HepG2 (cell line): ENCODE data around the gene KIZ. TPM values are rescaled to one million over a fixed set of nuclear protein-coding genes. Genes with fewer than 3 reads are reported as not detected.

Experiments used
- ADNP ChIP-seq: sonication (generic); formaldehyde crosslinking; IDR thresholded peaks from 2 replicates; pipeline ENCODE4 v1.4.0; 2020; ENCODE audit warnings: missing genetic modification reagents
- BCL6 ChIP-seq: IDR thresholded peaks from 2 replicates; pipeline ENCODE4 v1.6.1; 2016; ENCODE audit warnings: missing genetic modification reagents, missing compliant biosample characterization
- BRD4 ChIP-seq: sonication (generic); formaldehyde crosslinking; IDR thresholded peaks from 2 replicates; pipeline ENCODE4 v1.4.0; 2020; ENCODE audit warnings: missing genetic modification reagents
- CENPBD1 ChIP-seq: sonication (generic); formaldehyde crosslinking; IDR thresholded peaks from 2 replicates; pipeline ENCODE4 v1.8.0; 2022; ENCODE audit warnings: missing genetic modification reagents, low read depth, mild to moderate bottlenecking, borderline replicate concordance
- FOSL1 ChIP-seq: sonication (generic); formaldehyde crosslinking; IDR thresholded peaks from 2 replicates; pipeline ENCODE4 v1.9.0; 2021; ENCODE audit warnings: missing genetic modification reagents, borderline replicate concordance
- FOXC1 ChIP-seq: sonication (generic); formaldehyde crosslinking; IDR thresholded peaks from 2 replicates; pipeline ENCODE4 v1.8.0; 2022; ENCODE audit warnings: mild to moderate bottlenecking, missing genetic modification reagents, borderline replicate concordance
- HNRNPK ChIP-seq: fragments of 200-400 bp; formaldehyde crosslinking; IDR thresholded peaks from 2 replicates; pipeline ENCODE4 v1.6.1; 2018; ENCODE audit warnings: low read length, low read depth, moderate library complexity, mild to moderate bottlenecking; ENCODE audit not compliant: poor library complexity, severe bottlenecking
- JARID2 ChIP-seq: sonication (generic); formaldehyde crosslinking; IDR thresholded peaks from 2 replicates; pipeline ENCODE4 v1.8.1; 2023; ENCODE audit warnings: missing genetic modification reagents, inconsistent platforms; ENCODE audit not compliant: insufficient replicate concordance
- KDM4B ChIP-seq: sonication (generic); formaldehyde crosslinking; IDR thresholded peaks from 2 replicates; pipeline ENCODE4 v1.4.0; 2020; ENCODE audit warnings: missing genetic modification reagents
- MED13 ChIP-seq: sonication (generic); formaldehyde crosslinking; IDR thresholded peaks from 2 replicates; pipeline ENCODE4 v1.5.0; 2020; ENCODE audit warnings: missing genetic modification reagents
- MLXIP ChIP-seq: sonication (generic); formaldehyde crosslinking; IDR thresholded peaks from 2 replicates; pipeline ENCODE4 v1.9.0; 2021; ENCODE audit warnings: missing genetic modification reagents, borderline replicate concordance
- MXD3 ChIP-seq: IDR thresholded peaks from 2 replicates; pipeline ENCODE4 v1.6.1; 2016; ENCODE audit warnings: mild to moderate bottlenecking, missing biosample characterization, missing genetic modification reagents
- NR1H2 ChIP-seq: sonication (generic); formaldehyde crosslinking; IDR thresholded peaks from 2 replicates; pipeline ENCODE4 v1.8.1; 2022; ENCODE audit warnings: low read depth, missing genetic modification reagents, borderline replicate concordance
- RCOR2 ChIP-seq: IDR thresholded peaks from 2 replicates; pipeline ENCODE4 v1.6.1; 2016; ENCODE audit warnings: missing biosample characterization, missing genetic modification reagents
- SMC3 ChIP-seq: IDR thresholded peaks from 2 replicates; pipeline ENCODE4 v1.6.1; 2011; ENCODE audit warnings: low read length, improper control_type of control experiment
- THAP7 ChIP-seq: sonication (generic); formaldehyde crosslinking; IDR thresholded peaks from 2 replicates; pipeline ENCODE4 v1.8.1; 2023; ENCODE audit warnings: mild to moderate bottlenecking, missing genetic modification reagents
- ZBTB20 ChIP-seq: sonication (generic); formaldehyde crosslinking; IDR thresholded peaks from 2 replicates; pipeline ENCODE4 v1.8.1; 2023; ENCODE audit warnings: missing genetic modification reagents, low read depth, mild to moderate bottlenecking, borderline replicate concordance
- ZBTB21 ChIP-seq: sonication (generic); formaldehyde crosslinking; IDR thresholded peaks from 2 replicates; pipeline ENCODE4 v1.4.0; 2020; ENCODE audit warnings: missing genetic modification reagents
- ZFX ChIP-seq: sonication (generic); formaldehyde crosslinking; IDR thresholded peaks from 2 replicates; pipeline ENCODE4 v1.4.0; 2020; ENCODE audit warnings: mild to moderate bottlenecking, low read depth, missing genetic modification reagents, moderate library complexity
- ZNF207 ChIP-seq: fragments of 450-650 bp; IDR thresholded peaks from 2 replicates; pipeline ENCODE4 v1.6.1; 2016; ENCODE audit warnings: antibody characterized with exemption, borderline replicate concordance
- ZNF292 ChIP-seq: sonication (generic); formaldehyde crosslinking; IDR thresholded peaks from 2 replicates; pipeline ENCODE4 v1.8.1; 2022; ENCODE audit warnings: mild to moderate bottlenecking, low read depth, missing genetic modification reagents, borderline replicate concordance
- ZNF34 ChIP-seq: sonication (generic); formaldehyde crosslinking; IDR thresholded peaks from 2 replicates; pipeline ENCODE4 v1.4.0; 2020; ENCODE audit warnings: mild to moderate bottlenecking, missing genetic modification reagents, borderline replicate concordance
- ZNF44 ChIP-seq: sonication (generic); formaldehyde crosslinking; IDR thresholded peaks from 2 replicates; pipeline ENCODE4 v1.5.1; 2020; ENCODE audit warnings: mild to moderate bottlenecking, missing genetic modification reagents
- ZNF556 ChIP-seq: sonication (generic); formaldehyde crosslinking; IDR thresholded peaks from 2 replicates; pipeline ENCODE4 v1.4.0; 2020; ENCODE audit warnings: mild to moderate bottlenecking, missing genetic modification reagents, borderline replicate concordance
- ZNF674 ChIP-seq: sonication (generic); formaldehyde crosslinking; IDR thresholded peaks from 2 replicates; pipeline ENCODE4 v1.5.0; 2020; ENCODE audit warnings: low read depth, mild to moderate bottlenecking, missing genetic modification reagents
- ZNF737 ChIP-seq: sonication (generic); formaldehyde crosslinking; IDR thresholded peaks from 2 replicates; pipeline ENCODE4 v1.5.0; 2020; ENCODE audit warnings: missing genetic modification reagents, mild to moderate bottlenecking, borderline replicate concordance
- ZNF775 ChIP-seq: sonication (generic); formaldehyde crosslinking; IDR thresholded peaks from 2 replicates; pipeline ENCODE4 v1.4.0; 2020; ENCODE audit warnings: missing genetic modification reagents, mild to moderate bottlenecking, moderate library complexity, borderline replicate concordance
- polyA plus RNA-seq, 8 experiments: library from polyadenylated mRNA; depleted of rRNA in 3 of 8; stranded (reverse) in 7 of 8; unstranded in 1 of 8; fragments of >200 nt; fragmentation: Illumina TruSeq in 4 of 8; extraction: Trizol in 4 of 8; gene quantifications; 2 replicates each; pipeline versions ENCODE4 v1.2.1 to v1.2.3, GENCODE V29; 2011 to 2016; ENCODE audit warnings: low read depth in 4 of 8, missing spikeins in 1 of 8, mixed read lengths in 1 of 8; ENCODE audit not compliant: insufficient read depth in 1 of 8
- total RNA-seq, 5 experiments: library from RNA; depleted of rRNA; stranded (reverse); fragments of >200 nt; fragmentation: Illumina TruSeq; extraction: Trizol; gene quantifications; 2 replicates each; pipeline ENCODE4 v1.2.3, GENCODE V29; 2016; ENCODE audit warnings: low read depth in 1 of 5

KIZ gene
- total and polyA plus RNA-seq, 2 of the 13 experiments (the other 11 are each of a cell fraction or from before 2014, with no cell fraction given): 46.3 to 114 TPM

- TF ChIP-seq BRD4 (CRISPR knock-in tag) (peak; percentile 54; the same call in 1 of the 2 replicates), ZNF556 (CRISPR knock-in tag) (peak; percentile 63; the same call in 1 of the 2 replicates), CENPBD1 (CRISPR knock-in tag) (no peak), KDM4B (CRISPR knock-in tag) (peak; percentile 65; the same call in 1 of the 2 replicates), ZBTB21 (CRISPR knock-in tag) (peak; percentile 87), HNRNPK (no peak), RCOR2 (peak; percentile 99), ZFX (peak; percentile 75), NR1H2 (CRISPR knock-in tag) (no peak), ZNF207 (no peak), JARID2 (no peak), ZNF292 (CRISPR knock-in tag) (no peak), THAP7 (no peak), ZNF44 (peak; percentile 94), SMC3 (0 out of 2 replicates have a peak, but pooled peaks have one; percentile 32), ZNF737 (CRISPR knock-in tag) (no peak), ADNP (CRISPR knock-in tag) (peak; percentile 48; the same call in 1 of the 2 replicates), ZNF674 (CRISPR knock-in tag) (no peak), MED13 (CRISPR knock-in tag) (0 out of 2 replicates have a peak, but pooled peaks have one; percentile 60), ZNF775 (no peak), FOSL1 (peak; percentile 60; the same call in 1 of the 2 replicates), ZBTB20 (peak; percentile 97; the same call in 1 of the 2 replicates), BCL6 (CRISPR knock-in tag) (peak; percentile 84), MLXIP (no peak), MXD3 (CRISPR knock-in tag) (no peak; the same call in 1 of the 2 replicates), ZNF34 (CRISPR knock-in tag) (0 out of 2 replicates have a peak, but pooled peaks have one; percentile 81), FOXC1 (CRISPR knock-in tag) (no peak)
These were observed 9.1 kb downstream of the KIZ start (continued) for GRCh38 chr20:21134883-21135493.
